Body of pancreas (tissue), 4 donors: ENCODE measurements around the gene DNAJC18.

Experiments used
- CTCF ChIP-seq, 7 experiments: fragments of 450-650 bp in 4 of 7; fragments of 200-600 bp in 3 of 7; sonication (generic) in 3 of 7; IDR thresholded peaks; one replicate each; pipeline ENCODE4 v1.5.1; 2016 to 2019; ENCODE audit warnings: antibody characterized with exemption in 7 of 7
- POLR2A ChIP-seq, 3 donors: fragments of 450-650 bp; IDR thresholded peaks; one replicate each; pipeline ENCODE4 v1.6.1; 2016; ENCODE audit warnings: antibody characterized with exemption in 3 of 3, mild to moderate bottlenecking in 2 of 3

GRCh38 chr5:139381837-139382761 lies 57.2 kb downstream of the DNAJC18 start:
- no peak for TF ChIP-seq CTCF (IDR thresholded peaks at IDR 0.05)
- TF ChIP-seq POLR2A (IDR thresholded peaks at IDR 0.05) = no peak
